ENCODE measurements around the gene HMG20A.

HMG20A gene

DNA sequence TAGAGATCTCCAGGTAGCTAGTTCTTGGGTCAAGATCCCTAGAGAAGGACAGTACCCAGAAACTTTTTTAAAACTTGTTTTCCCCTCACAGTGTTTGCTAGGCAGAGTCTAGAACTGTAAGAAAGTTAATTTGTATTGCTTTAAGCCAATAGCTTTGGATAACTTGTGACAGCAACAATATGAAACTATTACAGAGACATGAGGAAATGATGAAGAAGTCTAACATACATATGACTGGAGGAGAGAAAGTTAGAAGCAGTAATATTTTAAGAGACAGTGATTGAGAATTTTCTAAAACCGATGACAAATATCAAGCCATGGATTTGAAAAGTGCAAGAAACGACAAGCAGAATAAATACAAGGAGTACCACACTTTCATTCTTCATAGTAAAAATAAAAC lies 10.0 kb downstream of the HMG20A start:
- DNase-seq (ENCODE audit: low spot score), result no peak

GRCh38 chr15:77436822-77437221 lies 16.1 kb downstream of the HMG20A start:
- DNase-seq (ENCODE audit: low spot score), result no peak

- DNase-seq (ENCODE audit: low spot score), result no peak
These were observed 16.6 kb downstream of the HMG20A start for GRCh38 chr15:77437264-77437663.

DNA sequence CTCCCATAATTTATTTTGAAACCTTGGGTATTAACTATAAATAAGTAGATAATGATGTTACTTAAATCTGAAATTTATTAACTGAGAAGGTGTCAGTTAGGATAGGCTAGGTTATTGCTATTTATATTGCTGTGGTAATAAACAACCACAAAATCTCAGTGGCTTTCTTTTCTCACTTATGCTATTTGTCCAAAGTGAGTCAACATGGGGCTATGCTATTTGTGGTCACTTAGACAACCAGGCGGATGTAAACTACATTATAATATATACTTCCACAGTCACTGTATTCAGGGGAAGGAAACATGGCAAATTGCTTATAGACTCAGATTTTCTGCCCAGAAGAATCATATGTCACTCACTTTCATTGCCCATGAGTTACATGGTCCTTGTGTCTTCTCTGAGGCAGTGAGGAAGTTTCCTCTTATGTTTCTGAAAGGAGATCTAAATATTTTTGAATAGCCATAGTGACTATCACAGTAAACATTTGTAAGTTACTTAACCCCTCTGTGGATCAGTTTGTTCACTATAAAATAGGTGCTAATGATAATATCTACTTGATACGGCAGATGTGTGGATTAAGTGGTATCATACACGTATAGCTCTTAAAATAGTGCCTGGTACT lies 19.8 kb downstream of the HMG20A start:
- no peak for DNase-seq (ENCODE audit: low spot score)

GRCh38 chr15:77446840-77447390 lies 26.2 kb downstream of the HMG20A start:
- no peak for DNase-seq (ENCODE audit: low spot score)

DNA sequence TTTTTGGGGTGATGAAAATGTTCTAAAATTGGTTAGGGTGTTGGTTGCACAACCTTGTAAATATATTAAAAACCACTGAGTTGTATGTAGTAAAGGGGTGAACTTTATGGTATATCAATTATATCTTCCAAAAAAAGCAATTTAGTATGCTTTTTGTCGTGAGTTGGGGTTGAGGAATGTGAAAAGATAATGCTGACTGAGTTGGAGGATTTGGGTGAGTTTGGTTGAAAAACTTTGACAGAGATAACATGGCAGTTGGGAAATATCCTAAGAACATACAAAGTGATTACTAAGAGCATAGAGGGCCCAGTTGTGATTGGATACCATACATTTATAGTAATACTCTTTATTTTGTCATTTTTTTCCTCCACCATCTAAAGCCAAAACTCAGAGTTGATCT lies 33.6 kb downstream of the HMG20A start:
- no peak for DNase-seq (ENCODE audit: low spot score)

DNA sequence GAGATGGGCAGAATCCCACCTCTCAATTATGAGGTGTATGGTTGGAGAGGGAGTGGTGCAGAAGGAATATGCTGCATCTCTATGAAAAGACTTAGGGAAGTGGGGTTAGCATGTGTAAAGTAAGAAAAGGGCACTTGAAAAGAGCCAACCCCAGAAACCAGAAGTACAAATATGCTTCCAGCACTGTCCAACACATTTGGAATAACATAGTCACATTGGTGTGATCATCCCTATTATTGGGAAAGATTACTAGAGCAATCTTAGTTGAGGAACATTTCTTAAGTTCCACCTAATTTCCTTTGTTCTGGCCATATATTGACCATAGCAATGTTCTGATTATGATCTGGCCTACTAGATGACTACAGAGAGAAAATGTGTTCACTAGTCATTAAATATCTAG lies 34.3 kb downstream of the HMG20A start:
- DNase-seq (ENCODE audit: low spot score), result no peak

GRCh38 chr15:77455696-77456321 lies 35.1 kb downstream of the HMG20A start:
- DNase-seq (ENCODE audit: low spot score), result no peak

DNA sequence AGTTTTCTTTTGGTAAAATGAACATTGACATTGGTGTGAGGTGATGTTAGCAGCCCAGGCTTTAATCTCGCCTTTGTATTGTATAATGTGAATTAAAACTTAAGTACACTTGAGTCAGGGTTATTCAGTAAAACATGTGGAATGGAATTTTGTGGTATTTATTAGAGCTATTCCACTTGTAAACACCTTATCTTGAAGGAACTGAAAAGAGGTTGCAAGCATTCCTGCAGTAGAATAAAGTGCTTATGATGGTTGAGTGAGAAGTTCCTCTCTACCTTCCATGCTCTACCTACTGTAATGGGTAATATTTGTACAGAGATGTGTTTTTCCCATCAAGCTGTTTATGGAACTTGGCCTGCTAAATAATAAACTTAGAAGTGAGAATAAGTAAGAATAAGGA lies 36.1 kb downstream of the HMG20A start:
- DNase-seq (ENCODE audit: low spot score), result no peak

DNA sequence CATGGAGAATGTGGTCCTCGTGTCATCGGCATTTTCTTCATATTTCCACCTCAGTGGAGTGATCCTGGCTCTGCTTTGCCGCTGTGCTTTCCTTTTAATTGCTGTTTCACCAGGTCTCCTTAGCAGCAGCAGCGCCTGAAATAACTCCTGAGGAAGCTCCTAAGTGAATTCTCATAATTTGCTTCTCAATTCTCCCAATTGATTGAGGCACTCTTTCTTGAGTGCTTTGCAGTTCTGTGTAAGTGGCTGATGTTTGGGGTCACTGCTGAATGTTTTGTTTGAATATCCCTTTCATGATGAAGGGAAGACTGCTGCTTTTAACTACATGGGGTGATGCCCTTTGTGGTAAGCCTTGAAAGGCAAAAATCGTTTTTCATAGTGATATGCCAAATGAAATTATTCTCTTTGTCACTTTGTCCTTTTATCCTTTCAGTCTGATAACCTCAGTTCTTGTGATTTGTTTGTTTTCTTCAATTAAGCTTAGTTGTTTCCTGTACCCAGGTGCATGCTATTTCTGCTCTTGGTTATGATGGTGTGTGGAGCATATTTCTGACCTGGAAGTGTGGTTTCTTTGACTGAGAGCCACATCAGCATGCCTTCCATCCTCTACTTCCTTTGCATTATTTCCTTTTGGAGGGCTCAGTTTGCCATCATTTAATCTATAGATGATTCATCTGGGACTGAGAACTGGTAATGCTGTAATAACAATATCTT lies 36.7 kb downstream of the HMG20A start:
- peak; percentile 28 for DNase-seq (ENCODE audit: low spot score)

- no peak for DNase-seq (ENCODE audit: low spot score)
These were observed 37.2 kb downstream of the HMG20A start for GRCh38 chr15:77457905-77458265.

- no peak for DNase-seq (ENCODE audit: low spot score)
These were observed 38.3 kb downstream of the HMG20A start for GRCh38 chr15:77459031-77459430.

DNA sequence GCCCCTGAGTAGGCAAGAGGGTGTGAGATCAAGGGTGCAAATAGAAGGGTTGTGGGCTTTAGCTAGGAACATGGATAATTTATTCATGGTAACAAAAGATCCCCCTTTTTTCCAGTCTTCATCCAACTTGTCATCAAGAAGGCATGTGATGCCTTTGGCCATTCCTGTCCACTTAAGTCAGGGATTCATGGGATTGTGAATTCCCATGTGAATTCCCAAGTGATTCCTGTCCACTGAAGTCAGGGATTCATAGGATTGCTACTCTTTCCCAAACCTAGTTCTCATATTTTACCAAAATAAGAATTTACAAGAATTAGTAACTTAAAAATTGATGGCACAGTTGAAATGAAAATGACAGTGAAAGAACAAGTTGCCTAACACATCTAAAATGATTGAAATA lies 40.8 kb downstream of the HMG20A start:
- DNase-seq (ENCODE audit: low spot score), result no peak

DNA sequence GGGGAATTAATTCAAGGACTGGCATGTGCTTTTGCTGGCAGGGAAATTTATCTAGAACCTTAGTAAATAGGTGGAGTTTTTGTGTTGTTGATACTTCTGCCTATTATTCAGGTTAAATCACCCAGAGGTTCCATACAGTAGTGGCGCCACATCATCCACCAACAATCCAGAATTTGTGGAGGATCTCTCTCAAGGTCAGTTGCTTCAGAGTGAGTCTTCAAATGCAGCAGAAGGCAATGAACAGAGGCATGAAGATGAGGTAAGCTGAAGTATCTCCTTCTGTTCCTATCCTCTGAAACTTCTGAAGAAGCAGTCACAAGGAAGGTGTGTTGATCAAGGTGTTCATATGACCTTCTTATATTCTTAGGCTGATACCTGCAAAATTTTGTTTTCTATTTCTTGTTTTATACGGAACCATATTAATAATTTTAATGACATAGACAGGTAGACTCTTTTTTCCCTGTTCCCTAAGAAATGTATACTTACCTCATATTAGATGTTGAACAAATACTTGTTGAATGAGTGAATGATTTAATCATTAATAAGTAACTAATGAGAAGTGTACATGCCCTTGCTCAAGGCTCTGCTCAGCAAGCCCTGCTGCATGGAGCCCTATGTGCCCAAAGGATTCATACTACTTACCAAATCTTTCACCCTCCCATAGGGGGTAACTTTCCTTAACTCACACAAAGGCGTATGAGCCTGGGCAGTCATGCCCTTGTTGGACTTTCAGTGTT lies 43.6 kb downstream of the HMG20A start:
- DNase-seq (ENCODE audit: low spot score), result no peak

- no peak for DNase-seq (ENCODE audit: low spot score)
These were observed 45.8 kb downstream of the HMG20A start for GRCh38 chr15:77466521-77466920.

- DNase-seq (ENCODE audit: low spot score), result no peak
These were observed 48.2 kb downstream of the HMG20A start for GRCh38 chr15:77468896-77469295.

GRCh38 chr15:77470235-77470634 lies 49.5 kb downstream of the HMG20A start:
- DNase-seq (ENCODE audit: low spot score), result no peak

DNA sequence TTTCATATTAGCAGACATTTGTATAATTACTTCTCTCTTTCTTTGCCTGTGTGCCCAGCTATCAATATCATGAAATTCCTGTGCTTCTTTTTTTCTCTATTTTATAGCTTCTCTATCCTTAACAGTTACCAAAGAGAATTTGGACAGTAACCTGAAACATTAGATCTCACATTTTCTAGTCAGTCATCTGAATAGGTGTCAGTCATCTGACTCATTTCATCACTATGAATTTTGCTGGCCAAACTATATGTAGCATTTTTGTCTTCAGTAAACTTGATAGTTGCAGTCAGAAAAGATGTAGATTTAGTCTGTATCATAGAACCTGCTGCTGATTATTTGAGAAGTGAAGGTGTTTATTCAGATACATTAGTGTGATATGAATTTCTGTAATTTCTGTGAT lies 52.6 kb downstream of the HMG20A start:
- peak; percentile 6 for DNase-seq (ENCODE audit: low spot score)

GRCh38 chr15:77474310-77474988 lies 53.8 kb downstream of the HMG20A start:
- no peak for DNase-seq (ENCODE audit: low spot score)

GRCh38 chr15:77475001-77475400 lies 54.3 kb downstream of the HMG20A start:
- no peak for DNase-seq (ENCODE audit: low spot score)

DNA sequence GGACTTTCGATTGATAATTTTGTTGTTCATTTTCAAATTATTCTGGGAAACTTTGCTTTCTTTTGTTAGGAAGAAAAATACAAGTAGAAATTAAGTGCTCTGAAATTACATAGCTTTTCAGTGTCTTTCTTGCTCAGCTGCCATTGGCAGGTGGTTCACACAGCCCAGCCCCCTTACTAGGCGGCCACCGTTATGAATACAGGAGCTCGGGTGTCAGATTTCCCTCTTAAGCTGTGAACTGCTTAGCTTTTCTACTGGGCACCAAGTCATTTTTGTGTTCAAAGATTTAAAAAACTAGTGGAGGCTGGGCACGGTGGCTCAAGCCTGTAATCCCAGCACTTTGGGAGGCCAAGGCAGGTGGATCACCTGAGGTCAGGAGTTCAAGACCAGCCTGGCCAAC lies 55.2 kb downstream of the HMG20A start:
- no peak for DNase-seq (ENCODE audit: low spot score)

GRCh38 chr15:77476995-77477394 lies 56.3 kb downstream of the HMG20A start:
- no peak for DNase-seq (ENCODE audit: low spot score)
